ENCODE measurements around the gene EXOSC3.

The EXOSC3 gene

DNA sequence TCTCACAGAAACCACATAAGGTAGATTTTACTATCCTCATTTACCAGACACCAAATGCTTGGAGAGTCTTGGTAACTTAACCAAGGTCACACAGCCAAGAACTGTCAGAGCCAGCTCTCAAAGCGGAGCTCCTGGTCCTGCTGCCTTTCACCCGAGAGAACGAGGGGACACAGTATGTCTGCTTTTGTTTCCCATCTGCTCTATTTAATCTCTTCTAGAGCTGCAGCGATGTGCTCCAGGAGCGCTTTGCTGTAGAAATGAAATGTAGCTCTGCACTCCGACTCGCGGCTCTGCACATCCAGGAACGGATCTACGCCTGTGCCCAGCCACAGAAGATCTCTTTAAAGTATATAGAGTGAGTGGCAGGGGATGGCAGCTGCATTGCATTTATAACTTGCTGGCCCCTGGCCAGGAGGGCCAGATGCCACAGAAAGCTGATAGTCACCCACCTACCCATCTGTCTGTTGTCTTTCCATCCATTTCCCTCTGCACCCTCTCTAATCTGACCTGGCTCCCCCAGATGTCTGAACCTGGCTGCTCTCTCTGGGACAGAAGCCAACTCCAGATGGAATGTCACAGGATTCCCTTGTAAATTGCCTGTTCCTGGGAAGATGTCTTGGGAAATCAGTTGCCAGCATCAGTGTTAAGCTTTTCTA lies 52.6 kb downstream of the EXOSC3 start:
- DNase-seq (ENCODE audit: low read depth): no peak

DNA sequence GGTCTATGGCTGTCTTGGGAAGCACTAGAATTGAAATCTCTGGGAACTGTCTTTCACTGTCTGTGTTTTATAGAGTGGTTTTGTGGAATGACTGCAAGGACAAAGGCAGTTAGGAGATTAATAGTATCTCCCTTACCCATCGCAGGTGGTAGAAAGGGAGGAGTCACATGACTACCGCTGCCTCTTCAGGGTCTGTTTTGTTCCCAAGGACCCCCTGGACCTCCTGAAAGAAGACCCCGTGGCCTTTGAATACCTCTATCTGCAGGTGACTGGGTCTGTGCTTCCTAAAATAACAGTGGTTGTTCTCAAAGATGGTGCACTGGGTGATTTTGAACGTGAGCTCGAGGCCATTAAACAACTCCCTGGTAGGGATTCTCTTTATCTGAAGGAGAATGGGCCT lies 54.0 kb downstream of the EXOSC3 start:
- no peak for DNase-seq (ENCODE audit: low read depth)

DNA sequence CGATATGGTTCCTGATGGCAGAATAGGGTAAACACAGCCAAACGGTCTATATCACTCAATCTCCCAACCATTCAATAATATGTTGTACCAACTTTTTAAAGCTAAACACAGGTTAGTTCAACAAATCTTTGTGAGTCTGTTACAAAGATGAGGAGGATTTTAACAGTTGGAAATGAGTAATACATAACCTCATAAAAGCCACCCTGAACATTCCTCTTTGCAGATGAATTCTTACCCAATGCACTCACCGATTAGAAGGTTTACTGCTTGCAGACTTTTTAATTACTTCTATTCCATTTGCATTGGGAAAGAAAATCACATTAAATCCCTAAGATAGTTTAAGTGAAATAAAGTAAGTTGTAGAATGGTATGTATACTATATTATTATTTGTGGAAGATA lies 54.6 kb downstream of the EXOSC3 start:
- no peak for DNase-seq (ENCODE audit: low read depth)
